ENCODE results near the gene PRKN. TPM values are rescaled to one million over a fixed set of nuclear protein-coding genes. Genes with fewer than 3 reads are reported as not detected.

The PRKN gene
- total RNA-seq, 1 donor from 2014 or later, result 0.91 TPM

DNA sequence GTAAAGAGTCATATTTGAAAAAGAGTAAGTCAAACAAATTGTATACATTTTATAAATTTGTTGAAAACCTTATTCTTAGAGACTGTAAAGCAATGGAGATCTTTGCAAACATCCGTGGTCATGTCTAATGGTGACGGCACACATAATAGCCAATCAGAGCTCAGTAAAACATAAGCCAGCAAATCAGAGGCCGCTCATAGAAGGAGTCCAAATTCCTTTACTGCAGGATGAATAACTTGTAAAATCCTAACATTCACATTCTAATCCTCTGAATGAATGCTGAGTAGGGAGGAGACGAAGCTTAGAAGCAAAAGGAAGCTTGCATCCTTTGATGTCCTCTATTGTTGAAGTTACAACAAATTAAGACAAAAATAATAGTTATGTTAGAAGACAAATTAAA lies 401.7 kb downstream of the PRKN start:
- intact Hi-C loops (cut with micrococcal nuclease), result no loop called here

- intact Hi-C loops (cut with micrococcal nuclease), result no loop called here
Observed at GRCh38 chr6:162325051-162325450, 402.5 kb downstream of the PRKN start.

DNA sequence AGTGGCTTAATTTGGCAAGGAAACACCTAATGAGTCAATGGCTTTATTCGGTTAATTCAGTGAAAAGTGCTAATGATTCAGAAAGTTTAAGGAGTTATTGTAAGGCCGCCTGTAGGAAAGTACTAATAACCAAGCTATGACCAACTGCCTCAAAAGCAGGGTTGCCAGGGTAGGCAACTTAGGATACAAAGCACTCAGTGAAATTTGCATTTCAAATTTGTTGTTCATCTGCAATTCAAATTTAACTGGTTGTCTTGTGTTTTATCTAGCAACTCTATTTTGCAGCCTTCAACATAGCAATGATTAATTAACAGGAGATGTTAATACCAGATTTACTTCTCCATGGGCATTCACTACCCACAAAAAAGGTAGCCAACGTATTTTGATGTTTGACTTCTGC lies 412.3 kb downstream of the PRKN start:
- intact Hi-C loops (cut with micrococcal nuclease), result no loop called here

- intact Hi-C loops (cut with micrococcal nuclease), result no loop called here
Observed at GRCh38 chr6:162313922-162314660, 413.5 kb downstream of the PRKN start.

- intact Hi-C loops (cut with micrococcal nuclease), result no loop called here
Observed at GRCh38 chr6:162307865-162308264, 419.7 kb downstream of the PRKN start.

- intact Hi-C loops (cut with micrococcal nuclease), result no loop called here
Observed at GRCh38 chr6:162306616-162307015, 420.9 kb downstream of the PRKN start.

- intact Hi-C loops (cut with micrococcal nuclease), result no loop called here
Observed at GRCh38 chr6:162301128-162301527, 426.4 kb downstream of the PRKN start.

DNA sequence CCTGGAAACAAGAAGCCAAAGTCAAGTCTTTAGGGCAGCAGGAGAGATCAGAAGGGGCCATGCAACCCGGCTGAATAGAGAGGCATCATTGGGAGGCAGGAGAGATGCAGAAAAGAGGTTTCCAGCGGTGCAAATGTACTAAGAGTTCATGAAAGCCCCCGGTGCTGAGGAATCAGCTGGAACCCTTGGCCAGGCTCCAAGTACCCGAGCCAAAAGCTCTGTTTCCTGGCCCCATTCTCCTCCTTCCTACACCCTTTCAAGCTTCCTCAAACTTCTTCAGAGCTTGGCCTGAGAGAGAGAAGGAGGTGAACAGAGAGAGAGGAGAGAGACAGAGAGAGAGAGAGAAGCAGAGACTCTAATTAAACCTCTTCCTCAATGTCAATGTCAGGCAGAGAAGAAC lies 433.5 kb downstream of the PRKN start:
- intact Hi-C loops (cut with micrococcal nuclease), result no loop called here

DNA sequence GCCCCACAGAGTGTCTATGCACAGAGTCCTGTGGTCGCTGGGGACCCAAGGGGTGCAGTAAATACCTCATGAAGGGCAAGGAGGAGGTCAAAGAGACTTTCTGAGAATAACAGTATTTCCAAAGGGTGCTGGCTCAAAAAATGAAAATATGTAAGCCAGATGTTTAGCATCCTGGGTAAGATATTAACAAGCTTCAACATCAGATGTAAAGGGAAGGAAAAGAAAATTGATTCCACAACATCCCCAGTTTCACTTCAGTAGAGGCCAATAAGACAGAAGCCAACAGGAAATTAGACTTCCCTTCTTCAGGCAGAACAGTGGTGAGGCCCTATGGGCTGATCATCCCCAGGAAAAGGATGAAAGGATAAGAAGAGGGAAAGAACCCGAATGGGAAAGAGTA lies 434.7 kb downstream of the PRKN start:
- intact Hi-C loops (cut with micrococcal nuclease), result no loop called here

DNA sequence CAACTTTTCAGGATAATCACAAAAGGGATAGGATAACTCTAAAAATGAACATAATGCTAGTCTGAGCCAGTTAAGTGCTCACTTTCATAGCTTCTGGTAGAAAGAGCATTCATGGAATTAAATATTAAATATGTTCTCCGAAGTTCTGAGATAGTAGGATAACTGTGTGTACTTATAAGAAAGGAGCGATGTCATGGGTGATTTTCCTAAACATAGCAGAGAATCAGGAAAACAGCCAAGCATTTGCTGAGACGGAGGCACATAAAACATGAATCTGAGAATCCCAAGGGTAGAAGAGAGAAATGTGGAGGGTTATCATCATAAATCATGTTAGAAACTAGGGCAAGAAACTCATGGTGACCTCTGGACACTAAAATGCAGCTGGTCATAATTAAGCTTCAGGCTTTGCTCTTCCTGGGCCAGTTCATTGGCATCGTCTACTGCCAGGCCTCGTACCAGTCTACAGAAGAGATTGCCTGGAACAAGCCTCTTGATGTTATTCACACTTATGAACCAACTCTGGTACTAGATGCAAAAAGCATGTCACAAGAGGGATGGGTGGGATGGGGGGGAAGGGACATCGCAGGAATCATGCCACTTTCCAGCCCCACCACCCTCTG lies 436.6 kb downstream of the PRKN start:
- intact Hi-C loops (cut with micrococcal nuclease), result no loop called here

DNA sequence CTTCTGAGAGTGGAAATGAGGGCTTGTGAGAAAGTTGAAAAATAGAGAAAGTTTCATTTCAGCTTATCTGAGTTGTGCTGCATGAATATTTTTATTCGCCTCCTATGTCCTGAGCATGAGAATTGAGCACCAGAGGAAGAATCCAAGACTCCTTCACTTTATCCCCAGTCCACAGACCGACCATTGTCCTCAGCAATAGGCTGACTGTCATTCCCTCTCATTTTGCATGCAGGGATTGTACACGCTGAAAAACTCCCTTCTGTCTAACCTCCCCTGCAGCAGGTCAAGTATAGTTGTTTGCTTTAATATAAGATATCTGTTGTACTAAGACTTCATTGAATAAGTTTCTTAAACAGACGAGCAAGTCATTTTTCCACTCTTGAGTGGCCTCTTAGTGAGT lies 437.6 kb downstream of the PRKN start:
- intact Hi-C loops (cut with micrococcal nuclease), result no loop called here

DNA sequence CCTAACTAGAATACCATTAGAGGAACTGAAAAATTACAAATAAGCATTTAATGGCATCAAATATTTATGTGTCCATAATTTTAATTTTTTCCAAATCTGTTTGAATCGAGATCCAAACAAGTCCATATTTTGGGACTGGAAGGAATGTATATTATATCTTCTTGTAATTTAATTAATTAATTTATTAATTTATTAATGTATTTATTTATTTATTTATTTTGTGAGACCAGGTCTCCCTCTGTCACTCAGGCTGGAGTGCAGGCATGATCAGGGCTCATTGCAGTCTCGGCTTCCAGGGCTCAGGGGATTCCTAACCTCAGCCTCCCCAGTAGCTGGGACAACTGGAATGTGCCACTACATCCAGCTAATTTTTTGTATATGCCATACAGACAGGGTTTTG lies 453.6 kb downstream of the PRKN start:
- intact Hi-C loops (cut with micrococcal nuclease), result no loop called here

GRCh38 chr6:162271922-162272321 lies 455.6 kb downstream of the PRKN start:
- intact Hi-C loops (cut with micrococcal nuclease), result no loop called here

DNA sequence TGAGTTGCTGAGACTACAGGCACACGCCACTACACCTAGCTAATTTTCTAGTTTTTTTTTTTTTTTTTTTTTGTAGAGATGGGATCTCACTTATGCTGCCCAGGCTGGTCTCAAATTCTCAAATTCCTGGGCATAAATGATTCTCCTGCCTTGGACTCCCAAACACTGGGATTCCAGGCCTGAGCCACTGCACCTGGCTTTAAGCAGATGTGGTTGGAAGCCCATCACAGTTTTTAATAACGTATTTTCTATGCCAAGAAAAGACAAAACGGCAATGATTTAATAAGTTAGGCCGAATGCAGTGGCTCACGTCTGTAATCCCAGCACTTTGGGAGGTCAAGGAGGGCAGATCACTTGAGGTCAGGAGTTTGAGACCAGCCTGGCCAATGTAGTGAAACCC lies 456.6 kb downstream of the PRKN start:
- intact Hi-C loops (cut with micrococcal nuclease), result no loop called here

GRCh38 chr6:162267641-162268040 lies 459.9 kb downstream of the PRKN start:
- intact Hi-C loops (cut with micrococcal nuclease), result no loop called here

GRCh38 chr6:162267126-162267525 lies 460.4 kb downstream of the PRKN start:
- intact Hi-C loops (cut with micrococcal nuclease), result no loop called here

DNA sequence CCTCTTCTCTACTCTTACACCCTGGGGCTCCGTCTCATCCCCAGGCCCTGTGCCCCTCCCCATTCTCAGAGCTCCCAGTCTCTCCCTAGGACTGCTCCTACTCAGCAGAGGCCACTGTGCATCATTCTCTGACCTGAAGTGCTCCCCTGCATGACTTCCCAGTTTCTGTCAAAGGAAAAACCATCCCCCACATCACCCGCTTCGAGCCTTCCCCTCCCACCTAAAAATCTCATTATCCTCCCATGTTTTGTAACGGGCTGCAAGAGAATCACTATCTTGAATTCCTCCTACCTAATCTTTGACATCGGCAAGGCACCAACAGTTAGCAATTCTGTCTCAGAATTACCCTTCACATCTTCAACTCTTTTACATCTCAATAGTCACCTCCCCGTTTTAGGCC lies 463.0 kb downstream of the PRKN start:
- intact Hi-C loops (cut with micrococcal nuclease), result no loop called here

GRCh38 chr6:162262466-162263196 lies 464.9 kb downstream of the PRKN start:
- intact Hi-C loops (cut with micrococcal nuclease), result no loop called here

- intact Hi-C loops (cut with micrococcal nuclease), result no loop called here
Observed at GRCh38 chr6:162261598-162261997, 466.0 kb downstream of the PRKN start.

- intact Hi-C loops (cut with micrococcal nuclease), result no loop called here
Observed at GRCh38 chr6:162260027-162260426, 467.5 kb downstream of the PRKN start.

- intact Hi-C loops (cut with micrococcal nuclease), result no loop called here
Observed at GRCh38 chr6:162258647-162259046, 468.9 kb downstream of the PRKN start.

DNA sequence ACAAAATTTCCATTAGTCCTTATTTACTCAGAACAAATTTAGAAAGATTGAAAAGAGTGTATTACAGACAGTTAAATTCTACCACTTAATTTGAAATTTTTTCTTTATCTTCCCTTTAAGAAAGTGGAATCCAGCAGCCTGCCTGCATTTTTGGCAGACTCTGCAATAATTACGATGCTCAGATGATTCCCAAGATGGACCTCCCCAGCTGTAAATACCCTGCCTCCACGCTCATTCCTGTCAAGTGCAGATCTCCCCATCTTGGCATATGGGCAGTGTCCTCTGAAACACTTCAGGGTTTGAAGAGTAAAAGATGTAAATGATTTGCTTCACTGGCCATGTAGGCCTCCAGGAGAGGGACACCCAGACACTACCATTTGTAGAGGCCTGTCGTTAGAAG lies 471.2 kb downstream of the PRKN start:
- intact Hi-C loops (cut with micrococcal nuclease), result no loop called here

GRCh38 chr6:162251257-162251656 lies 476.3 kb downstream of the PRKN start:
- intact Hi-C loops (cut with micrococcal nuclease), result no loop called here
